ENCODE data around the gene HOXA1.

DNA sequence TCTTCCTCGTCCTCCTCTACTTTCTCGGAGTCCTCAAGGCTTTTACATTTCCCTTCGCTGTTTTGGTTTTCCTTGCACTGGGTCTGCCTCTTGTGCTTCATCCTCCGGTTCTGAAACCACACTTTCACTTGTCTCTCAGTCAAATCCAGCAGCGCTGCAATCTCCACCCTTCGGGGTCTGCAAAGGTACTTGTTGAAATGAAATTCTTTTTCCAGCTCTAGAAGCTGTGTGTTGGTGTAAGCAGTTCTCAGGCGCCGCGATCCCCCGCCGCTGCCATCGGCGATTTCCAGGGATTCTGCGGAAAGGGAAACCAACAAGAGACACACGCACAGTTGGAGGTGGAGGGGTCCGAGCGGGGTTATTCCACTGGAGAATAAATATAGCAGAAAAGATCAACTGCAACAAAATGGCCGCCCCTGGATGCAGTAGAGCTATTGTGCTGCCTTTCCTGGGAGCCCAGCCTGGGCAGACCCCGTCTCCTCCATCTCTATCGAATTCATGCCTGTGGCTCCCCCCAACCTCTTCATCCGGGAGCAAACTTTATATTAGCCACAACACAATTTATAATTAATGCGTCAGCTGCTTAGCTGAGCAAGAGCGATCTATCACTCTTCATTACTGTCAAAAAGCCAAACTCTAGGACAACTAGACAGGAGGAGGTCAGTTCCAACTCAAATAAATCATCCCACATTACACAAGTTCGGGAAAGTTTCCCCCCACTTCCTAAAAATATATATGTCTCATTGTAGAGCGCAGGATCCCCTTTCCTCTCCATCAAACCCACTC is 5.6 kb upstream of the HOXA1 start:
- TF ChIP-seq, protein P1, sequence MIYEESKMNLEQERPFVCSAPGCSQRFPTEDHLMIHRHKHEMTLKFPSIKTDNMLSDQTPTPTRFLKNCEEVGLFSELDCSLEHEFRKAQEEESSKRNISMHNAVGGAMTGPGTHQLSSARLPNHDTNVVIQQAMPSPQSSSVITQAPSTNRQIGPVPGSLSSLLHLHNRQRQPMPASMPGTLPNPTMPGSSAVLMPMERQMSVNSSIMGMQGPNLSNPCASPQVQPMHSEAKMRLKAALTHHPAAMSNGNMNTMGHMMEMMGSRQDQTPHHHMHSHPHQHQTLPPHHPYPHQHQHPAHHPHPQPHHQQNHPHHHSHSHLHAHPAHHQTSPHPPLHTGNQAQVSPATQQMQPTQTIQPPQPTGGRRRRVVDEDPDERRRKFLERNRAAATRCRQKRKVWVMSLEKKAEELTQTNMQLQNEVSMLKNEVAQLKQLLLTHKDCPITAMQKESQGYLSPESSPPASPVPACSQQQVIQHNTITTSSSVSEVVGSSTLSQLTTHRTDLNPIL (CRISPR knock-in tag; IDR thresholded peaks at IDR 0.05; ENCODE audit: low read depth): no peak
- no peak for TF ChIP-seq ISL1 (CRISPR knock-in tag; IDR thresholded peaks at IDR 0.05)
- no peak for TF ChIP-seq TOX (CRISPR knock-in tag; IDR thresholded peaks at IDR 0.05; ENCODE audit: borderline replicate concordance)
- TF ChIP-seq OSR1 (CRISPR knock-in tag; IDR thresholded peaks at IDR 0.05): no peak
- no peak for TF ChIP-seq ZFP30 (CRISPR knock-in tag; IDR thresholded peaks at IDR 0.05)
- TF ChIP-seq RARB (CRISPR knock-in tag; IDR thresholded peaks at IDR 0.05): no peak
- TF ChIP-seq CSDC2 (CRISPR knock-in tag; IDR thresholded peaks at IDR 0.05): no peak
- TF ChIP-seq BACH2 (CRISPR knock-in tag; IDR thresholded peaks at IDR 0.05; ENCODE audit: borderline replicate concordance): no peak
